Upper lobe of right lung (tissue), 1 donor: ENCODE measurements around the gene CRAMP1. TPM values are rescaled to one million over a fixed set of nuclear protein-coding genes. Genes with fewer than 3 reads are reported as not detected.
A peak's percentile ranks its signal among the peaks of the same experiment; 100 is the strongest.
"Not testable (repeated sequence)": the region's sequence is repeated elsewhere in the genome, so short reads cannot be mapped to it uniquely, and the experiment has no call there.

Experiments
- ATAC-seq: fragments of 200-7000 bp; cut with Tn5 transposase; one replicate; pipeline ENCODE4 v1.9.1; 2020; ENCODE audit warnings: mild to moderate bottlenecking, moderate library complexity
- DNase-seq: peaks from one replicate; pipeline ENCODE4 v3.0.0-alpha.2; 2020
- H3K27ac ChIP-seq: fragments of 200-600 bp; one replicate; pipeline ENCODE4 v1.8.0; 2022
- H3K27me3 ChIP-seq: fragments of 200-600 bp; one replicate; pipeline ENCODE4 v1.8.0; 2022; ENCODE audit warnings: mild to moderate bottlenecking
- H3K36me3 ChIP-seq: fragments of 200-600 bp; one replicate; pipeline ENCODE4 v1.8.0; 2022
- H3K4me1 ChIP-seq: fragments of 200-600 bp; one replicate; pipeline ENCODE4 v1.8.0; 2022
- H3K4me3 ChIP-seq: fragments of 200-600 bp; one replicate; pipeline ENCODE4 v1.8.0; 2022; ENCODE audit warnings: mild to moderate bottlenecking
- H3K9me3 ChIP-seq: fragments of 200-600 bp; one replicate; pipeline ENCODE4 v1.8.0; 2022
- CTCF ChIP-seq: fragments of 200-600 bp; IDR thresholded peaks from one replicate; pipeline ENCODE4 v1.8.0; 2022; ENCODE audit warnings: antibody characterized with exemption
- intact Hi-C: fragments of 100-400 bp; cut with DNase I; formaldehyde crosslinking; loops from one replicate; pipeline ENCODE4 v1.11.0; 2022
- total RNA-seq: library from RNA; stranded (reverse); fragmentation: NEBNext Ultra II Directional; extraction: Animal tissue kit (Norgen Biotek cat#: 25700); gene quantifications from one replicate; pipeline ENCODE4 v1.2.1, GENCODE V29; 2021
- donor health status: DM: no; HTN: yes; CAD: no; lungs with severe emphysema.

CRAMP1 gene
- total RNA-seq, 1 donor from 2014 or later = 21.4 TPM

DNA sequence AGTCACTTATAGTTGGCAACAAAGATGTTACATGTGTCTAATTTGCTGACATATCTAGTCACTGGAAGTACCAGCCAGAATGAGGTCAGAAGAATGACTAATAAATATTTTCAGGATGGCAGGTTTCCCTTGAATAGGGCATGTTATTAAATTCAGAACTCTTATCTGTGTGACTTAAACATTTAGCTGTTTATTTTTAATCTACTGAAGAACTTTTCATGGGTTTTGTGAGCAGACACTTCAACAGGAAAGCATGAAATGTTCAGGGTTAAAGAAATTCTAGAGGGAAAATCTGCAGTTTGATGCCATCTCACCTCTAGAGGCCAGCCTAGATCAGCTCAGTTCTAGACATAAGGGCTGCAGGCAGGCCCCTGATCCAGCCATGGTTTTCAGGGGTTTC is 79.1 kb downstream of the CRAMP1 start:
- Histone ChIP-seq H3K9me3 (no peaks in the 10 kb centered on the region), H3K4me1 (no peaks in the 10 kb centered on the region), H3K4me3 (no peak overlapping the region), H3K36me3 (peaks cover 74% of the 10 kb centered on the region), H3K27ac (no peak overlapping the region), H3K27me3 (no peaks in the 10 kb centered on the region)
- no peak for DNase-seq
- intact Hi-C loops = no loop called here
- ATAC-seq = no peak
- TF ChIP-seq CTCF = no peak

GRCh38 chr16:1691956-1692355 is 79.8 kb downstream of the CRAMP1 start:
- no peak for DNase-seq
- no peak overlapping the region for H3K4me3 ChIP-seq
- intact Hi-C loops = no loop called here
- no peaks in the 10 kb centered on the region for H3K27me3 ChIP-seq
- H3K9me3 ChIP-seq = no peaks in the 10 kb centered on the region
- no peak overlapping the region for H3K27ac ChIP-seq
- peaks cover 75% of the 10 kb centered on the region for H3K36me3 ChIP-seq
- TF ChIP-seq CTCF = no peak
- no peak for ATAC-seq
- no peaks in the 10 kb centered on the region for H3K4me1 ChIP-seq

DNA sequence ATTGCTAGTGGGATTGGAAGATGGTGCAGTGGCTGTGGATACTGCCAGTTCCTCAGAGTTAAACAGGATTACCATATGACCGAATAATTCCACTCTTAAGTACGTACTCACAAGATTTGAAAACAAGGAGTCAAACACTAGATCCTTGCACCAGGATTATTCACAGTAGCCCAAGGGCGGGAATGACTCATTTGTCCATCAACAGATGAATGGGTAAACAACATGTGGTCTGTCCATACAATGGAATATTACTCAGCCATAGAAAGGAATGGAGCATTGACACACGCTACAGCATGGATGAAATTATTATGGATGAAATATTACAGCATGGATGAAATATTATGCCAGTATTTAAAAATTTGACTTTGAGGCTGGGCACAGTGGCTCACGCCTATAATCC is 84.7 kb downstream of the CRAMP1 start:
- intact Hi-C loops = no loop called here
- no peak for DNase-seq
- Histone ChIP-seq H3K36me3 (peaks cover 77% of the 10 kb centered on the region), H3K27me3 (no peaks in the 10 kb centered on the region), H3K9me3 (no peaks in the 10 kb centered on the region), H3K4me3 (no peak overlapping the region), H3K27ac (no peak overlapping the region), H3K4me1 (no peaks in the 10 kb centered on the region)
- ATAC-seq = no peak
- no peak for TF ChIP-seq CTCF

- no peak for TF ChIP-seq CTCF
- DNase-seq (no peak), ATAC-seq (no peak)
- H3K9me3 ChIP-seq = no peaks in the 10 kb centered on the region
- H3K4me1 ChIP-seq = no peaks in the 10 kb centered on the region
- H3K27ac ChIP-seq = no peak overlapping the region
- H3K36me3 ChIP-seq = peaks cover 66% of the 10 kb centered on the region
- H3K27me3 ChIP-seq = no peaks in the 10 kb centered on the region
- intact Hi-C loops = no loop called here
- no peak overlapping the region for H3K4me3 ChIP-seq
Measured at GRCh38 chr16:1698680-1699079, 86.5 kb downstream of the CRAMP1 start.

- Histone ChIP-seq H3K9me3 (no peaks in the 10 kb centered on the region), H3K27me3 (no peaks in the 10 kb centered on the region), H3K36me3 (peaks cover 50% of the 10 kb centered on the region), H3K27ac (no peak overlapping the region), H3K4me1 (peaks cover 6% of the 10 kb centered on the region), H3K4me3 (no peak overlapping the region)
- intact Hi-C loops = no loop called here
- DNase-seq = no peak
- no peak for TF ChIP-seq CTCF
- no peak for ATAC-seq
Measured at GRCh38 chr16:1700246-1700645, 88.1 kb downstream of the CRAMP1 start.

DNA sequence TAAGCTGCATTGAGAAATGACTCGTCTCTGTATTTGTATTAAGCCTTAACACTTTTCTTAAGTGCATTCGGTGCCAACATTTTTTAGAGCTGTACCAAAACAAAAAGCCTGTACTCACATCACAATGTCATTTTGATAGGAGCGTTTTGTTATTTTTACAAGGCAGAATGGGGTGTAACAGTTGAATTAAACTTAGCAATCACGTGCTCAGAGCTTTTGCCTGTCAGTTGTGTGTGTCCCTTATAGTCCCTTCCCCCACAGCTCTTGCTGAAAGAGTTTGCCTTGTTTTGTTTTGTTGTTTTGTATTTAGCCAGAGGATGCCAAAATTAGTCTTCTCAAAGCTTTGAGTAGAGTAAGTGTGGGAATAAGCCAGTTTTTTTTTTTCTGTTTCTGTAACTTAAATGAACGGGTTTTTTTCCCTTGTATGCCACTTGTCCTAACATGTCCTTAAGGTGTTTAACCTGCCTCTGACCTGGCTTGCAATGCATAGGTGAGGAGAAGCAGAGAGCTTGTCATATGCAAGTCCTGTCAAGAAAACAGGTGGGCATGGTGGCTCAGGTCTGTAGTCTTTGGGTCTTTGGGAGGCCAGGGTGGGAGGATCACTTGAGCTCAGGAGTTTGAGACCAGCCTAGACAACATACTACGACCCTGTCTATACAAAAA is 89.2 kb downstream of the CRAMP1 start:
- ATAC-seq = no peak
- no peaks in the 10 kb centered on the region for H3K9me3 ChIP-seq
- peaks cover 49% of the 10 kb centered on the region for H3K36me3 ChIP-seq
- H3K4me3 ChIP-seq = no peak overlapping the region
- no peak overlapping the region for H3K27ac ChIP-seq
- H3K4me1 ChIP-seq = peaks cover 6% of the 10 kb centered on the region
- no peak for TF ChIP-seq CTCF
- intact Hi-C loops = no loop called here
- DNase-seq = no peak
- no peaks in the 10 kb centered on the region for H3K27me3 ChIP-seq

DNA sequence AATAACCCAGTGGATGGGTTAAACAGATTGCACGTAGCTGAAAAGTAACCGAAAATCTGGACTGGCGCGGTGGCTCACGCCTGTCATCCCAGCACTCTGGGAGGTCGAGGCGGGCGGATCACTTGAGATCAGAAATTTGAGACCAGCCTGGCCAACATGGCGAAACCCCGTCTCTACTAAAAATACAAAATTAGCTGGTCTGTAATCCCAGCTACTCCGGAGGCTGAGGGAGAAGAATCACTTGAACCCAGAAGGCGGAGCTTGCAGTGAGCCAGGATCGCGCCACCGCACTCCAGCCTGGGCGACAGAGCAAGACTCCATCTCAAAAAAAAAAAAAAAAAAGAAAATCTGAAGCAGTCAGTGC is 93.1 kb downstream of the CRAMP1 start:
- H3K9me3 ChIP-seq, H3K27me3 ChIP-seq, DNase-seq, intact Hi-C loops: not testable (repeated sequence)
- ATAC-seq = peak; percentile 17
- H3K36me3 ChIP-seq = peaks cover 20% of the 10 kb centered on the region
- H3K4me3 ChIP-seq = peak overlapping the region; percentile 98
- peaks cover 23% of the 10 kb centered on the region for H3K4me1 ChIP-seq
- H3K27ac ChIP-seq = peak overlapping the region; percentile 94
